ENCODE data around the gene ACADM.
"Not testable (repeated sequence)": the region's sequence is repeated elsewhere in the genome, so short reads cannot be mapped to it uniquely, and the experiment has no call there.

The ACADM gene

DNA sequence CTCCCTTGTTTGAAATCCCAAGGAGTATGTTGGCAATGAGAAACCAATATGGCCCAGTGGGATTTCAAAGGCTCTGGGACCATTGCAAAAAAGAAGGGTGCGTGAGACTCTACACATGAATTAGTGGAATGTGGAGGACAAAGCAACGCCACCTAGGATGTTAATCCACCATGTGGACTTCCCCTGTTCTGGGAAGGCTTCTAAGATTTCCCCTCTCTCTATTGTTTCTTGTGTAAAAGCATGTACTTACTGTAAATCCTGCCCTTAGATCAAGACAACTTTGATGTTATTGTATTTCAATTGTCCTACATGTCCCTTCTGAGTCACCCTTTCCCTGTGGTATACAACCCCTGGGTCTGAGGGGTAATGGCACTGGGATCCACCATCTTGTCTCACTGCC lies 4.7 kb upstream of the ACADM start:
- Histone ChIP-seq H3K36me3 (ENCODE audit: control insufficient read depth, insufficient read depth, low read length) (no peaks in the 10 kb centered on the region), H3K4me3 (ENCODE audit: low read depth, low read length) (no peak overlapping the region), H3K27me3 (ENCODE audit: control insufficient read depth, insufficient read depth, low read length) (no peaks in the 10 kb centered on the region), H3K4me1 (ENCODE audit: control insufficient read depth, insufficient read depth, low read length) (0 out of 2 replicates have a peak, but pooled peaks cover 3% of the 10 kb centered on the region), H3K9me3 (ENCODE audit: control insufficient read depth, insufficient read depth, low read depth, low read length) (peaks cover 13% of the 10 kb centered on the region), H3K27ac (ENCODE audit: low read depth, low read length) (no peak overlapping the region), H3K9ac (ENCODE audit: low read length) (no peak overlapping the region)

DNA sequence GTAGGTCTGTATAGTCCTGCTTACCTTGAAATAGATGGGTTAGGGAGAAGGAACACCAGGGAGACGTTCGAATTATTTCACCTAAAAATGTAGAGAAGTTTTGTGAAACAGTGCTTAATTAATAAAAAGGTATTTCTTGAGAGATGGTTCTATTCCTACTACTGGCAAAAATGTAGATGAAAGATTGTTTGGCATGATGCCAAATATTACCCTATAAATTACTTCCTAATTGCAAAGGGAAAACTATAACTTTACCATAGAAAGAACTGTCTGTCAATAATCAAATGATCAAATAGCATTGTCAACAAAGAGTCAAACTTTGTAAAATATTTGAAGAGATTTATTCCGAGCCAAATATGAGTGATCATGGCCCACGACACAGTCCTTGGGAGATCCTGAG lies 4.2 kb upstream of the ACADM start:
- Histone ChIP-seq H3K27me3 (ENCODE audit: control insufficient read depth, insufficient read depth, low read length) (no peaks in the 10 kb centered on the region), H3K9me3 (ENCODE audit: control insufficient read depth, insufficient read depth, low read depth, low read length) (peaks cover 13% of the 10 kb centered on the region), H3K4me1 (ENCODE audit: control insufficient read depth, insufficient read depth, low read length) (0 out of 2 replicates have a peak, but pooled peaks cover 3% of the 10 kb centered on the region), H3K9ac (ENCODE audit: low read length) (no peak overlapping the region), H3K4me3 (ENCODE audit: low read depth, low read length) (no peak overlapping the region), H3K36me3 (ENCODE audit: control insufficient read depth, insufficient read depth, low read length) (no peaks in the 10 kb centered on the region), H3K27ac (ENCODE audit: low read depth, low read length) (no peak overlapping the region)

DNA sequence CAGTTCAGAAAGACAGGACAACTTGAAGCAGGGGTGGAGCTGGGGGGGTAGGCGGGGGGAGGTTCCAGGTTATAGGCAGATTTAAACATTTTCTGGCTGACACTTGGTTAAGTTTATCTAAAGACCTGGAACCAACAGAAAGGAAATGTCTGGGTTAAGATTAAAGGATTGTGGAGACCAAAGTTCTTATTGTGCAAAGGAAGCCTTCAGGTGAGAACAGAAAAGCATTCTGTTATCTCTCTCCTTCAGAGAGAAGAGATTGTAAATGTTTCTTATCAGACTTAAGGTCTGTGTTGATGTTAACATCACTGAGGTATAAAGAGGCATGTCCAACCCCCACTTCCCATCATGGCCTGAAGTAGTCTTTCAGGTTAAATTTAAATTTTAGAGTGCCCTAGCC lies 3.7 kb upstream of the ACADM start:
- Histone ChIP-seq H3K9ac (ENCODE audit: low read length) (no peak overlapping the region), H3K27me3 (ENCODE audit: control insufficient read depth, insufficient read depth, low read length) (no peaks in the 10 kb centered on the region), H3K9me3 (ENCODE audit: control insufficient read depth, insufficient read depth, low read depth, low read length) (peaks cover 13% of the 10 kb centered on the region), H3K27ac (ENCODE audit: low read depth, low read length) (no peak overlapping the region), H3K4me3 (ENCODE audit: low read depth, low read length) (no peak overlapping the region), H3K4me1 (ENCODE audit: control insufficient read depth, insufficient read depth, low read length) (0 out of 2 replicates have a peak, but pooled peaks cover 3% of the 10 kb centered on the region), H3K36me3 (ENCODE audit: control insufficient read depth, insufficient read depth, low read length) (no peaks in the 10 kb centered on the region)

DNA sequence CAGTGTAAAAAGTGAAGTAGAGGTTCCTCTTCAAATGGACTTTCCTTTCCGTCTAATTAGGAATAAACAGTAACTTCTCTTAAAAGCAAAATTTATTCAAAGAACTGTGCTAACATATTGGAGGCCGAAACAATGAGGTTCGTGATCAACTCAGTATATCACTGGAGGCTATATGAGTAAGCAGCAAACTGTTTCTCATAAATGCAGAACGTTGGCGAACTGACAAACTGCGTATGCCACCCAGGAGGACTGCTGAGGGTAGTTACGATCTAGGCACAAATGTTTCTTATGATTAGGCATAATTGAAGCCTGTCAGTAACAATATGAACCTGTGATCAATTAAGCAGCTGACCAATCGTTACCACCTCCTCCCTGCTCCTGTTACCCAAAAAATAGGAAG lies 2.3 kb upstream of the ACADM start:
- H3K36me3 ChIP-seq (ENCODE audit: control insufficient read depth, insufficient read depth, low read length); H3K27me3 ChIP-seq (ENCODE audit: control insufficient read depth, insufficient read depth, low read length); H3K27ac ChIP-seq (ENCODE audit: low read depth, low read length); H3K4me3 ChIP-seq (ENCODE audit: low read depth, low read length); H3K9ac ChIP-seq (ENCODE audit: low read length); H3K4me1 ChIP-seq (ENCODE audit: control insufficient read depth, insufficient read depth, low read length): not testable (repeated sequence)
- peaks cover 13% of the 10 kb centered on the region for H3K9me3 ChIP-seq (ENCODE audit: control insufficient read depth, insufficient read depth, low read depth, low read length)

DNA sequence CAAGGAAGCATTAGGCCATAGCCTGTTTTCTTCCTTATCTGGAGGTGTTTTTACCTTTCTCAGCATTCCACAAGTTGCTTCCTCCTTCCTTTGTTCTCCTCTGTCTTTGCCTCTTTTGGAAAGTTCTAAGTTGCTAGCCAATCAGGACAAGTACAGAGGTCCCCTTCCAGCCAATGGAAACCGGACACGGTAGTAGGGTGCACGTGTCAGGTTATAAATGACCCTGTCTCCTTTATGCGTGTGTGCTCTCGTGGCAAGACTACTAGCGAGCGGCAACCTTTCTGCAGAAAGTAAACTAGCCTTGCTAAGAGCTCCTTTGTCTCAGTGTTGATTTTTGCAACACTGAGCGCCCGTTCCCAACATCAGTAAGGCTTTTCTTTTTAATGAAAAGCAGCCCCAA lies 1.5 kb upstream of the ACADM start:
- H3K36me3 ChIP-seq (ENCODE audit: control insufficient read depth, insufficient read depth, low read length) = no peaks in the 10 kb centered on the region
- H3K9me3 ChIP-seq (ENCODE audit: control insufficient read depth, insufficient read depth, low read depth, low read length) = peaks cover 13% of the 10 kb centered on the region
- H3K4me1 ChIP-seq (ENCODE audit: control insufficient read depth, insufficient read depth, low read length) = peaks cover 10% of the 10 kb centered on the region; the same call in 1 of the 2 replicates
- H3K4me3 ChIP-seq (ENCODE audit: low read depth, low read length) = no peak overlapping the region
- H3K27me3 ChIP-seq (ENCODE audit: control insufficient read depth, insufficient read depth, low read length) = no peaks in the 10 kb centered on the region
- H3K27ac ChIP-seq (ENCODE audit: low read depth, low read length) = no peak overlapping the region
- H3K9ac ChIP-seq (ENCODE audit: low read length) = no peak overlapping the region

DNA sequence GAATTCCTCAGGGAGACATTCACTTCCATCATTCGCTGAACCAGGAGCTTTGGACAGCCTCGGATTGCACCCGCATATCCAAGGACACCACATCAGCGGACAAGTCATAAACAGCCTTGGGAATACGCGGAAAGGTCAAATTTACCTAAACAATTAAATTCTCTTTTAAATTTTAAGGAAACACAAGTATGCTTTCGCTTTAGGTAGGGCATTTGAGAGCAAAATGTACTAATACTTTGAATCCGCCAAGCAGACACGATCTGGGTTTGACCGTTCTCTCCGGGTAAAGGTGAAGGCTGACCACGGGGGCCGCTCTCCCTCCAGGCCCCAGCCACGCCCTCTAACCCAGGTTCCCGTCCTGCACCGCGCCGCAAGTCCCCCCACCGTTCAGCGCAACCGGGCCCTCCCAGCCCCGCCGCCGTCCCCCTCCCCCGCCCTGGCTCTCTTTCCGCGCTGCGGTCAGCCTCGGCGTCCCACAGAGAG lies 479 bp upstream of the ACADM start:
- H3K27ac ChIP-seq (ENCODE audit: low read depth, low read length) = peak overlapping the region; percentile 49; the same call in 1 of the 2 replicates
- H3K27me3 ChIP-seq (ENCODE audit: control insufficient read depth, insufficient read depth, low read length) = no peaks in the 10 kb centered on the region
- H3K4me1 ChIP-seq (ENCODE audit: control insufficient read depth, insufficient read depth, low read length) = peaks cover 10% of the 10 kb centered on the region; the same call in 1 of the 2 replicates
- H3K4me3 ChIP-seq (ENCODE audit: low read depth, low read length) = peak overlapping the region; percentile 78
- peak overlapping the region; percentile 81 for H3K9ac ChIP-seq (ENCODE audit: low read length)
- peaks cover 13% of the 10 kb centered on the region for H3K9me3 ChIP-seq (ENCODE audit: control insufficient read depth, insufficient read depth, low read depth, low read length)
- no peaks in the 10 kb centered on the region for H3K36me3 ChIP-seq (ENCODE audit: control insufficient read depth, insufficient read depth, low read length)

DNA sequence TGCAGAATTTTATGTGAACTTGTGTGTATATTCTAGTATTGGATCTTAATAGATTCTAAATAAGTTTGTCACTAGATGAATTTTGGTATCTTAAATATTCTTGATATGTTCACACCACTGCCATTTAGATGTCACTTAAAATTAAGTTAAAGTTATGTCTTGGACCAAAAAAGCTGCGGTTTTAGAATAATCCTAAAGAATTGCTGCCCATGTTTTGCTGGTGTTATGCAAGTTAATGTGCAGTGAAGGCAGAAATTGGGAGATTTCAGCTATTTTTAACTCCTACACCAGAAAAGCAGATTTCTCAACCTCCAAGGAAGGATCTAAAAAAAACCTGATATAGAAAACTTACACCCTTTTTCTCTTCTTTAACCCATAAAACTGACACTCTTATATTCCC lies 757 bp downstream of the ACADM start:
- peaks cover 13% of the 10 kb centered on the region for H3K9me3 ChIP-seq (ENCODE audit: control insufficient read depth, insufficient read depth, low read depth, low read length)
- H3K4me3 ChIP-seq (ENCODE audit: low read depth, low read length) = peak overlapping the region; percentile 78
- H3K9ac ChIP-seq (ENCODE audit: low read length) = peak overlapping the region; percentile 42
- H3K4me1 ChIP-seq (ENCODE audit: control insufficient read depth, insufficient read depth, low read length) = peaks cover 10% of the 10 kb centered on the region; the same call in 1 of the 2 replicates
- no peaks in the 10 kb centered on the region for H3K27me3 ChIP-seq (ENCODE audit: control insufficient read depth, insufficient read depth, low read length)
- H3K27ac ChIP-seq (ENCODE audit: low read depth, low read length) = no peak overlapping the region
- no peaks in the 10 kb centered on the region for H3K36me3 ChIP-seq (ENCODE audit: control insufficient read depth, insufficient read depth, low read length)

DNA sequence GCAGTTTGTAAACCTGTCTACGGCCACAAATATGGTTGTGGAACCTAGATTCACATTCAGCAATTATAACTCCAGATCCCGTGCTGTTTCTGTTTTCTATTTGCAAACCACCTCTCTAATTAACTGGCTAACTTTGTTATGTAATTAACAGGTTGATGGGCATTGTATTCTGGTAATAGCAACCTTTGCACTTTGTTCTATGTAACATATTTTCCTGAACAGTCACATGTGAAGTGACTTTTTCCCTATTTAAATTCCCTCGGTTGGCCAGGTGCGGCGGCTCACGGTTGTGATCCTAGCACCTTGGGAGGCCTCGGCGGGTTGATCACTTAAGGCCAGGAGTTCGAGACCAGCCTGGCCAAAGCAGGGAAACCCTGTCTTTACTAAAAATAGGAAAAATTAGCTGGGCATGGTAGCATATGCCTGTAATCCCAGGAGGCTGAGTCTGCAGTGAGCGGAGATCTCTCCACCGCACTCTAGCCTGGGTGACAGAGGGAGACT lies 1.4 kb downstream of the ACADM start:
- H3K4me3 ChIP-seq (ENCODE audit: low read depth, low read length) = peak overlapping the region; percentile 78
- peaks cover 13% of the 10 kb centered on the region for H3K9me3 ChIP-seq (ENCODE audit: control insufficient read depth, insufficient read depth, low read depth, low read length)
- peaks cover 10% of the 10 kb centered on the region; the same call in 1 of the 2 replicates for H3K4me1 ChIP-seq (ENCODE audit: control insufficient read depth, insufficient read depth, low read length)
- peak overlapping the region; percentile 42 for H3K9ac ChIP-seq (ENCODE audit: low read length)
- no peaks in the 10 kb centered on the region for H3K36me3 ChIP-seq (ENCODE audit: control insufficient read depth, insufficient read depth, low read length)
- H3K27ac ChIP-seq (ENCODE audit: low read depth, low read length) = no peak overlapping the region
- no peaks in the 10 kb centered on the region for H3K27me3 ChIP-seq (ENCODE audit: control insufficient read depth, insufficient read depth, low read length)

DNA sequence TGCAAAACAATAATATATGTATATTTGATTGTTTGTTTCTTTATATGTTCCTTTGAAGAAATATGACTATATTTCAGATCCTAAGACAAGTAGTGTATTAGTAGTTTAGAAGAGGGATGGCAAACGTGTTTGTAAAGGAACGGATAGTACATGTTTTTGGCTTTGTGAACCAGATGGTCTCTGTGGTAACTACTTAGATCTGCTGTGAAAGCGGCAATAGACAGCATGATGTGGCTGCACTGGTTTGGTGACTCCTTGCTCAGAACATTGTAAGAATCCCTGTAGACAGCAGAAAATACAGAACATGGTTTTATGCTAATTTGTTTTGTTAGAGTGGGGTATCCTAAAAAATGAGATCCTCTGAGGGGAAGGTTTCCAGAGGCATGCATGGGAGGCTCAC lies 3.1 kb downstream of the ACADM start:
- Histone ChIP-seq H3K27me3 (ENCODE audit: control insufficient read depth, insufficient read depth, low read length) (no peaks in the 10 kb centered on the region), H3K27ac (ENCODE audit: low read depth, low read length) (no peak overlapping the region), H3K9ac (ENCODE audit: low read length) (no peak overlapping the region), H3K4me1 (ENCODE audit: control insufficient read depth, insufficient read depth, low read length) (peaks cover 10% of the 10 kb centered on the region; the same call in 1 of the 2 replicates), H3K36me3 (ENCODE audit: control insufficient read depth, insufficient read depth, low read length) (0 out of 2 replicates have a peak, but pooled peaks cover 3% of the 10 kb centered on the region), H3K4me3 (ENCODE audit: low read depth, low read length) (no peak overlapping the region), H3K9me3 (ENCODE audit: control insufficient read depth, insufficient read depth, low read depth, low read length) (peaks cover 10% of the 10 kb centered on the region)

DNA sequence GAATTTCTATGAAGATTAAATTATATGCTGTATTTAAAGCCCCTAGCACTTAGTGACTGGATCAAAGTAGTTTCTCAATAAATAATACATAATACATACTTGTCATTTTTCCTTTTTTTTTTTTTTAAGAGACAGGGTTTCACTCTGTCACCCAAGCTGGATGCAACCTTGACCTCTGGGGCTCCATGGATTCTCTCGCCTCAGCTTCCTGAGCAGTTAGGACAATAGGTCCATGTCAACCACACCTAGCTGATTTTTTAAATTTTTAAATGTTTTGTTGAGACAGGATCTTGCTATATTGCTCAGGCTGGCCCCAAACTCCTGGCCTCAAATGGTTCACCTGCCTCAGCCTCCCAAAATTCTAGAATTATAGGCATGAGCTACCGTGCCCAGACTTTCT lies 5.9 kb downstream of the ACADM start:
- Histone ChIP-seq H3K4me3 (ENCODE audit: low read depth, low read length) (no peak overlapping the region), H3K9ac (ENCODE audit: low read length) (no peak overlapping the region), H3K27me3 (ENCODE audit: control insufficient read depth, insufficient read depth, low read length) (no peaks in the 10 kb centered on the region), H3K27ac (ENCODE audit: low read depth, low read length) (no peak overlapping the region), H3K36me3 (ENCODE audit: control insufficient read depth, insufficient read depth, low read length) (peaks cover 26% of the 10 kb centered on the region), H3K4me1 (ENCODE audit: control insufficient read depth, insufficient read depth, low read length) (peaks cover 7% of the 10 kb centered on the region; the same call in 1 of the 2 replicates), H3K9me3 (ENCODE audit: control insufficient read depth, insufficient read depth, low read depth, low read length) (no peaks in the 10 kb centered on the region)

DNA sequence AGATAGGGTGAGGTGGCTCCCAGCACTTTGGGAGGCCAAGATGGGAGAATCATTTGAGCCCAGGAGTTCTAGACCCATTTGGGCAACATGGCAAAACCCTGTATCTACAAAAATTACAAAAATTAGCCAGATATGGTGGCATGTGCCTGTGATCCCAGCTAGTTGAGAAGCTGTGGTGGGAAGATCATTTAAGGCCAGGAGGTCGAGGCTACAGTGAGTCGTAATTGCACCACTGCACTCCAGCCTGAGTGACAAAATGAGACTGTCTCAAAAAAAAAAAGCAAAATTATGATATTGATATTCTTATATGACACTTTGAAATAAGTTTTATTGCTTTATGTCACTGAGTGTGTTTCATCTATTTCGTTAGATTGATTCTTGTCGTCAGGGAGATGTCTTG lies 7.4 kb downstream of the ACADM start:
- H3K4me1 ChIP-seq (ENCODE audit: control insufficient read depth, insufficient read depth, low read length) = 0 out of 2 replicates have a peak, but pooled peaks cover 3% of the 10 kb centered on the region
- H3K27me3 ChIP-seq (ENCODE audit: control insufficient read depth, insufficient read depth, low read length) = no peaks in the 10 kb centered on the region
- no peaks in the 10 kb centered on the region for H3K9me3 ChIP-seq (ENCODE audit: control insufficient read depth, insufficient read depth, low read depth, low read length)
- peaks cover 36% of the 10 kb centered on the region for H3K36me3 ChIP-seq (ENCODE audit: control insufficient read depth, insufficient read depth, low read length)
- no peak overlapping the region for H3K4me3 ChIP-seq (ENCODE audit: low read depth, low read length)
- H3K9ac ChIP-seq (ENCODE audit: low read length) = no peak overlapping the region
- no peak overlapping the region for H3K27ac ChIP-seq (ENCODE audit: low read depth, low read length)

Data from HUES6 (cell line).